Osteocyte (in vitro differentiated cells): ENCODE results near the gene ATP5MC2. TPM values are rescaled to one million over a fixed set of nuclear protein-coding genes. Genes with fewer than 3 reads are reported as not detected.

Source experiments
- DNase-seq: peaks from one replicate; pipeline ENCODE4 v3.0.0; 2021; ENCODE audit warnings: mixed read lengths; ENCODE audit not compliant: unreplicated experiment; ENCODE audit errors: extremely low spot score
- H3K27ac Mint-ChIP-seq: one replicate; pipeline ENCODE4 v1.8.0; 2021; ENCODE audit warnings: mild to moderate bottlenecking, mixed read lengths; ENCODE audit not compliant: unreplicated experiment
- H3K27me3 Mint-ChIP-seq: one replicate; pipeline ENCODE4 v1.8.0; 2021; ENCODE audit warnings: mixed read lengths; ENCODE audit not compliant: unreplicated experiment
- H3K36me3 Mint-ChIP-seq: one replicate; pipeline ENCODE4 v1.8.0; 2021; ENCODE audit warnings: mixed read lengths; ENCODE audit not compliant: unreplicated experiment
- H3K4me1 Mint-ChIP-seq: one replicate; pipeline ENCODE4 v1.8.0; 2021; ENCODE audit warnings: mixed read lengths; ENCODE audit not compliant: unreplicated experiment
- H3K4me3 Mint-ChIP-seq: one replicate; pipeline ENCODE4 v1.8.0; 2021; ENCODE audit warnings: mild to moderate bottlenecking, moderate library complexity, mixed read lengths; ENCODE audit not compliant: unreplicated experiment
- H3K9me3 Mint-ChIP-seq: one replicate; pipeline ENCODE4 v1.8.0; 2021; ENCODE audit warnings: mixed read lengths; ENCODE audit not compliant: unreplicated experiment
- total RNA-seq: library from RNA; stranded (reverse); gene quantifications from 2 replicates; pipeline ENCODE4 v1.2.1, GENCODE V29; 2021
- TF ChIP-seq, protein P1 (sequence below): fragments of 200-600 bp; sonication (generic); IDR thresholded peaks from 2 replicates; pipeline ENCODE4 v1.5.0; 2021; ENCODE audit warnings: antibody characterized with exemption, mild to moderate bottlenecking, moderate library complexity

ATP5MC2 gene
- total RNA-seq, 1 donor from 2014 or later: 294 TPM

DNA sequence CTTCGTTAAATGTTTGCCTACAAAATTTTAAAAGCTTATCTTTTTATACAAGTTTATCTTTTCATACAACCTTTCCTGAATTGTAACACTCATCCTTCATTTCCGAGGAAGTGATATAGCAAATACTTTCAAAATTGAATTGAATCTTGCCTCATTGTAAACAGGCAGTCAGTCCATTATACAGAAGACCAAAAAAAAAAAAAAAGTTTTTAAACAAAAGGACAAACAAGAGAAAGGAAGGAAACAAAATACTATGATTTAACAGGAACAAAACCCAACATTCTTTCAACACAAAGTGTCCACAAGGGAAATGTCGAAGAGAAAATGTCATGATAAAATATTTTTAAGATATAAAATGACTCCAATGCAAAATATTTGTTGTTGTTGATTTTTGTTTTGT lies 58.2 kb downstream of the ATP5MC2 start:
- DNase-seq: no peak
- peaks cover 26% of the 10 kb centered on the region for H3K4me1 Mint-ChIP-seq
- TF ChIP-seq, protein P1, sequence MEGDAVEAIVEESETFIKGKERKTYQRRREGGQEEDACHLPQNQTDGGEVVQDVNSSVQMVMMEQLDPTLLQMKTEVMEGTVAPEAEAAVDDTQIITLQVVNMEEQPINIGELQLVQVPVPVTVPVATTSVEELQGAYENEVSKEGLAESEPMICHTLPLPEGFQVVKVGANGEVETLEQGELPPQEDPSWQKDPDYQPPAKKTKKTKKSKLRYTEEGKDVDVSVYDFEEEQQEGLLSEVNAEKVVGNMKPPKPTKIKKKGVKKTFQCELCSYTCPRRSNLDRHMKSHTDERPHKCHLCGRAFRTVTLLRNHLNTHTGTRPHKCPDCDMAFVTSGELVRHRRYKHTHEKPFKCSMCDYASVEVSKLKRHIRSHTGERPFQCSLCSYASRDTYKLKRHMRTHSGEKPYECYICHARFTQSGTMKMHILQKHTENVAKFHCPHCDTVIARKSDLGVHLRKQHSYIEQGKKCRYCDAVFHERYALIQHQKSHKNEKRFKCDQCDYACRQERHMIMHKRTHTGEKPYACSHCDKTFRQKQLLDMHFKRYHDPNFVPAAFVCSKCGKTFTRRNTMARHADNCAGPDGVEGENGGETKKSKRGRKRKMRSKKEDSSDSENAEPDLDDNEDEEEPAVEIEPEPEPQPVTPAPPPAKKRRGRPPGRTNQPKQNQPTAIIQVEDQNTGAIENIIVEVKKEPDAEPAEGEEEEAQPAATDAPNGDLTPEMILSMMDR: no peak
- no peaks in the 10 kb centered on the region for H3K9me3 Mint-ChIP-seq
- H3K36me3 Mint-ChIP-seq: peaks cover 9% of the 10 kb centered on the region
- H3K4me3 Mint-ChIP-seq: no peak overlapping the region
- no peaks in the 10 kb centered on the region for H3K27me3 Mint-ChIP-seq
- peak overlapping the region; percentile 87 for H3K27ac Mint-ChIP-seq

DNA sequence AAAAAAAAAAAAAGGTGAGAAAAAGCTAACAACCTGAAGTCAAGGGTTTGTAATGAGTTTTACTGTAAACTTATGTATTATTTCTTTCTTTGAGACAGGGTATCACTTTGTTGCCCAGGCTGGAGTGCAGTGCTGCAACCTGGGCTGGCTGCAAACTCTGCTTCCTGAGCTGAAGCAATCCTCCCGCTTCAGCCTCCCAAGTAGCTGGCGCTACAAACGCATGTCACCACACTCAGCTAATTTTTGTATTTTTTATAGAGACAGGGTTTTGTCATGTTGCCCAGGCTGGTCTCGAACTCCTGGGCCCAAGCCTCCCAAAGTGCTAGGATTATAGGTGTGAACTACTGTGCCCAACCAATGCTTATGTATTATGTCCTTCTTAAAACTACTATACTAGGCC lies 58.9 kb downstream of the ATP5MC2 start:
- TF ChIP-seq, protein P1: no peak
- no peaks in the 10 kb centered on the region for H3K27me3 Mint-ChIP-seq
- H3K27ac Mint-ChIP-seq: no peak overlapping the region
- H3K4me3 Mint-ChIP-seq: no peak overlapping the region
- peaks cover 9% of the 10 kb centered on the region for H3K36me3 Mint-ChIP-seq
- H3K4me1 Mint-ChIP-seq: peaks cover 21% of the 10 kb centered on the region
- no peaks in the 10 kb centered on the region for H3K9me3 Mint-ChIP-seq
- no peak for DNase-seq

Other genes starting within 250 kb of the ATP5MC2 start
- 102 and 105 TPM in 2 replicates for gene PRR13, start 234.3 kb downstream of the ATP5MC2 start, total RNA-seq
- 984 and 1,015 TPM in 2 replicates for gene PCBP2, start 224.0 kb downstream of the ATP5MC2 start, total RNA-seq
- gene MAP3K12, start 176.6 kb downstream of the ATP5MC2 start, total RNA-seq: 47.7 and 51.8 TPM in 2 replicates
- 33.9 and 38.8 TPM in 2 replicates for gene TARBP2, start 174.8 kb downstream of the ATP5MC2 start, total RNA-seq
- gene NPFF, start 168.6 kb downstream of the ATP5MC2 start, total RNA-seq: not detected in 2 replicates
- 46.6 and 50.0 TPM in 2 replicates for gene ATF7, start 49.7 kb downstream of the ATP5MC2 start, total RNA-seq
- 186 and 198 TPM in 2 replicates for gene CALCOCO1, start 51.4 kb upstream of the ATP5MC2 start, total RNA-seq
- not detected in 2 replicates for gene CISTR, start 75.9 kb upstream of the ATP5MC2 start, total RNA-seq